Liver (tissue), 9 donors: ENCODE measurements around the gene S100A12. TPM values are rescaled to one million over a fixed set of nuclear protein-coding genes. Genes with fewer than 3 reads are reported as not detected.

Experiments
- DNase-seq: peaks from one replicate; pipeline ENCODE4 v3.0.0-alpha.2; 2017; ENCODE audit warnings: low spot score
- H3K27ac ChIP-seq, 2 donors: one replicate each; pipeline ENCODE4 v1.7.0; 2013; ENCODE audit warnings: inconsistent platforms in 2 of 2, low read length in 2 of 2, control low read depth in 1 of 2, low read depth in 1 of 2, mild to moderate bottlenecking in 1 of 2
- H3K27me3 ChIP-seq, 4 donors: one replicate each; pipeline versions ENCODE4 v1.6.1 to v1.7.0; 2013; ENCODE audit warnings: low read length in 3 of 4, inconsistent platforms in 1 of 4, mild to moderate bottlenecking in 1 of 4, moderate library complexity in 1 of 4; ENCODE audit not compliant: control insufficient read depth in 4 of 4, insufficient read depth in 4 of 4
- H3K36me3 ChIP-seq, 4 donors: one replicate each; pipeline versions ENCODE4 v1.6.1 to v1.7.0; 2013; ENCODE audit warnings: low read length in 3 of 4, mild to moderate bottlenecking in 3 of 4, low read depth in 1 of 4, moderate library complexity in 1 of 4; ENCODE audit not compliant: control insufficient read depth in 4 of 4, insufficient read depth in 3 of 4
- H3K4me1 ChIP-seq, 4 donors: one replicate each; pipeline versions ENCODE4 v1.6.1 to v1.7.0; 2013; ENCODE audit warnings: low read length in 3 of 4, mild to moderate bottlenecking in 3 of 4, moderate library complexity in 1 of 4; ENCODE audit not compliant: control insufficient read depth in 4 of 4, insufficient read depth in 4 of 4
- H3K4me3 ChIP-seq, 3 donors: one replicate each; pipeline versions ENCODE4 v1.6.1 to v1.7.0; 2013; ENCODE audit warnings: low read length in 3 of 3, control low read depth in 1 of 3, low read depth in 1 of 3, mild to moderate bottlenecking in 1 of 3
- H3K9ac ChIP-seq, 2 donors: one replicate each; pipeline ENCODE4 v1.7.0; 2013; ENCODE audit warnings: low read length in 2 of 2, mild to moderate bottlenecking in 2 of 2, moderate library complexity in 2 of 2, control low read depth in 1 of 2, low read depth in 1 of 2
- H3K9me3 ChIP-seq, 4 donors: one replicate each; pipeline versions ENCODE4 v1.6.1 to v1.7.0; 2013; ENCODE audit warnings: low read length in 3 of 4; ENCODE audit not compliant: control insufficient read depth in 4 of 4
- ATF3 ChIP-seq: IDR thresholded peaks from 2 replicates; pipeline ENCODE4 v1.6.1; 2016; ENCODE audit warnings: antibody characterized with exemption
- CTCF ChIP-seq: fragments of 150-350 bp; IDR thresholded peaks from 2 replicates; pipeline ENCODE4 v1.5.1; 2017; ENCODE audit warnings: improper control_type of control experiment, low read depth, low read length; ENCODE audit not compliant: missing input control
- EGR1 ChIP-seq, 2 donors: IDR thresholded peaks; 2 replicates each; pipeline ENCODE4 v1.6.1; 2016 to 2018; ENCODE audit warnings: antibody characterized with exemption in 2 of 2, low read depth in 2 of 2
- FOXA1 ChIP-seq: IDR thresholded peaks from 2 replicates; pipeline ENCODE4 v1.6.1; 2016; ENCODE audit warnings: antibody characterized with exemption
- FOXA2 ChIP-seq: IDR thresholded peaks from 2 replicates; pipeline ENCODE4 v1.6.1; 2016; ENCODE audit warnings: antibody characterized with exemption
- GABPA ChIP-seq, 2 donors: IDR thresholded peaks in 1 of 2; conservative IDR thresholded peaks in 1 of 2; 2 replicates each; pipeline ENCODE4 v1.6.1; 2016; ENCODE audit warnings: antibody characterized with exemption in 2 of 2, mild to moderate bottlenecking in 1 of 2, moderate library complexity in 1 of 2
- HNF4A ChIP-seq, 2 donors: conservative IDR thresholded peaks; 2 replicates each; pipeline ENCODE4 v1.6.1; 2016; ENCODE audit warnings: antibody characterized with exemption in 2 of 2, mild to moderate bottlenecking in 2 of 2
- HNF4G ChIP-seq: IDR thresholded peaks from 2 replicates; pipeline ENCODE4 v1.6.1; 2016; ENCODE audit warnings: antibody characterized with exemption
- JUND ChIP-seq, 2 donors: IDR thresholded peaks; 2 replicates each; pipeline ENCODE4 v1.6.1; 2016; ENCODE audit warnings: antibody characterized with exemption in 2 of 2
- MAX ChIP-seq: IDR thresholded peaks from 2 replicates; pipeline ENCODE4 v1.6.1; 2016; ENCODE audit warnings: antibody characterized with exemption
- RAD21 ChIP-seq, 2 donors: IDR thresholded peaks; 2 replicates each; pipeline ENCODE4 v1.6.1; 2016; ENCODE audit warnings: antibody characterized with exemption in 2 of 2, mild to moderate bottlenecking in 2 of 2
- REST ChIP-seq: IDR thresholded peaks from 2 replicates; pipeline ENCODE4 v1.6.1; 2016; ENCODE audit warnings: antibody characterized with exemption, mild to moderate bottlenecking
- RXRA ChIP-seq, 2 donors: IDR thresholded peaks; 2 replicates each; pipeline ENCODE4 v1.6.1; 2017 to 2018; ENCODE audit warnings: antibody characterized with exemption in 2 of 2, mild to moderate bottlenecking in 1 of 2
- YY1 ChIP-seq: IDR thresholded peaks from 2 replicates; pipeline ENCODE4 v1.6.1; 2016; ENCODE audit warnings: antibody characterized with exemption, mild to moderate bottlenecking
- ZBTB33 ChIP-seq: IDR thresholded peaks from 2 replicates; pipeline ENCODE4 v1.6.1; 2016; ENCODE audit warnings: antibody characterized with exemption
- WGBS: extraction: QIAGEN DNeasy Blood & Tissue Kit; methylation state at CpG from one replicate; pipeline ENCODE4 v1.1.7; 2013; 5-methylcytosine and 5-hydroxymethylcytosine counted together
- polyA plus RNA-seq, 2 donors: library from polyadenylated mRNA; stranded (reverse) in 1 of 2; unstranded in 1 of 2; fragments of 200-250 nt in 1 of 2; fragments of >200 nt in 1 of 2; fragmentation: Nextera tagmentation in 1 of 2; extraction: Ambion mirVana in 1 of 2; gene quantifications; one replicate each; pipeline versions ENCODE4 v1.2.1 to v1.2.3, GENCODE V29; 2013 to 2015
- total RNA-seq, 2 donors: library from RNA; depleted of rRNA; stranded (reverse); fragments of >200 nt; gene quantifications; one replicate each; pipeline ENCODE4 v1.2.3, GENCODE V29; 2014
- donor health status: healthy.
- donor health status: healthy.
- donor health status: healthy.
- donor health status: healthy.
- donor health status: healthy.

The S100A12 gene
- total and polyA plus RNA-seq, 4 donors: 3.3 to 35.2 (median 12.1) TPM

- no peak overlapping the region for H3K4me3 ChIP-seq
- TF ChIP-seq FOXA2 (no peak), RAD21 (IDR thresholded peaks at IDR 0.05) (no peak), RXRA (IDR thresholded peaks at IDR 0.05) (no peak), EGR1 (IDR thresholded peaks at IDR 0.05; ENCODE audit: low read depth in 2 of 2) (no peak), CTCF (no peak), ZBTB33 (no peak), FOXA1 (no peak), JUND (IDR thresholded peaks at IDR 0.05) (no peak), HNF4G (no peak), HNF4A (conservative IDR thresholded peaks at IDR 0.05) (no peak), ATF3 (no peak), GABPA (IDR thresholded peaks at IDR 0.05 in 1 of 2, conservative IDR thresholded peaks at IDR 0.05 in 1 of 2) (no peak), MAX (no peak), YY1 (no peak), REST (no peak)
- H3K36me3 ChIP-seq: no peaks in the 10 kb centered on the region
- no peak overlapping the region for H3K9ac ChIP-seq
- H3K27ac ChIP-seq: no peak overlapping the region
- no peaks in the 10 kb centered on the region for H3K4me1 ChIP-seq
- peak; percentile 29 for DNase-seq
- WGBS: 82% methylated on average over 19 of the region's 19 CpGs
- no peaks in the 10 kb centered on the region for H3K9me3 ChIP-seq
- peaks cover 0 to 5% (median 0%) of the 10 kb centered on the region in 4 donors for H3K27me3 ChIP-seq
These were observed 21.9 kb upstream of the S100A12 start for GRCh38 chr1:153397051-153397923.
